K562 (cell line): ENCODE data around the gene PLEKHG5. TPM values are rescaled to one million over a fixed set of nuclear protein-coding genes. Genes with fewer than 3 reads are reported as not detected.
A peak's percentile ranks its signal among the peaks of the same experiment; 100 is the strongest.

Experiments
- REST ChIP-seq, 2 experiments: fragments of 450-650 bp; formaldehyde crosslinking in 1 of 2; IDR thresholded peaks; 2 replicates each; pipeline versions ENCODE4 v1.4.0 to v1.6.1; 2014 to 2020; ENCODE audit warnings: mild to moderate bottlenecking in 2 of 2, borderline replicate concordance in 1 of 2, low read depth in 1 of 2
- SMC3 ChIP-seq: conservative IDR thresholded peaks from 2 replicates; pipeline ENCODE4 v1.6.1; 2011; ENCODE audit warnings: low read depth, low read length, improper control_type of control experiment; ENCODE audit not compliant: insufficient read depth
- TFAP4 ChIP-seq: sonication (generic); formaldehyde crosslinking; IDR thresholded peaks from 2 replicates; pipeline ENCODE4 v1.8.0; 2022; ENCODE audit warnings: missing genetic modification reagents, mild to moderate bottlenecking, moderate library complexity, borderline replicate concordance
- ZNF407 ChIP-seq: fragments of 450-650 bp; IDR thresholded peaks from 2 replicates; pipeline ENCODE4 v1.6.1; 2016; ENCODE audit warnings: low read depth
- polyA plus RNA-seq, 8 experiments: library from polyadenylated mRNA; depleted of rRNA in 4 of 8; stranded (reverse) in 5 of 8; unstranded in 3 of 8; fragments of >200 nt; fragmentation: Nextera tagmentation in 2 of 8; fragmentation: Illumina TruSeq in 1 of 8; extraction: Ambion mirVana in 2 of 8; extraction: Trizol in 1 of 8; gene quantifications; 2 replicates each; pipeline versions ENCODE4 v1.2.1 to v1.2.3, GENCODE V29; 2011 to 2014; ENCODE audit warnings: inconsistent platforms in 1 of 8, missing spikeins in 1 of 8
- total RNA-seq, 7 experiments: library from RNA; depleted of rRNA in 6 of 7; stranded (reverse); fragments of >200 nt in 6 of 7; fragmentation: Illumina TruSeq in 2 of 7; extraction: Trizol in 2 of 7; gene quantifications; 2 replicates each; pipeline versions ENCODE4 v1.2.1 to v1.2.3, GENCODE V29; 2011 to 2021; ENCODE audit warnings: low replicate concordance in 1 of 7

The PLEKHG5 gene
- total and polyA plus RNA-seq, 9 of the 15 experiments (the other 6 are each of a cell fraction or from before 2014, with no cell fraction given), result 0.04 to 0.29 (median 0.09) TPM; not detected in 3

GRCh38 chr1:6472391-6472790, 19.1 kb downstream of the PLEKHG5 start (continued):
- no peak for TF ChIP-seq ZNF407
- 0 out of 2 replicates have a peak, but pooled peaks have one; percentile 37 for TF ChIP-seq TFAP4 (CRISPR knock-in tag)
- TF ChIP-seq REST (IDR thresholded peaks at IDR 0.05; ENCODE audit: borderline replicate concordance), result no peak
- TF ChIP-seq REST (CRISPR knock-in tag; IDR thresholded peaks at IDR 0.05; ENCODE audit: low read depth), result no peak
- TF ChIP-seq SMC3, result peak; percentile 34; the same call in 1 of the 2 replicates
